HL-60 (cell line): ENCODE measurements around the gene LDHAL6A.

Experiments used
- DNase-seq, 2 experiments: peaks; one replicate each; pipeline ENCODE4 v3.0.0-alpha.2; 2010 to 2020; ENCODE audit warnings: low read depth in 1 of 2, low spot score in 1 of 2
- H3K27ac ChIP-seq: fragments of 250-450 bp; sonication (Bioruptor Pico); replicated peaks from 2 replicates; pipeline ENCODE4 v1.5.1; 2020; ENCODE audit warnings: mild to moderate bottlenecking, moderate library complexity
- H3K27me3 ChIP-seq: fragments of 250-450 bp; sonication (Bioruptor Pico); 2 replicates; pipeline ENCODE4 v1.5.1; 2021; ENCODE audit warnings: mild to moderate bottlenecking, moderate library complexity; ENCODE audit not compliant: insufficient read depth, poor library complexity, severe bottlenecking
- H3K4me3 ChIP-seq: replicated peaks from 2 replicates; pipeline ENCODE4 v1.5.1; 2011; ENCODE audit warnings: mild to moderate bottlenecking, control low read depth, low read length; ENCODE audit not compliant: insufficient read depth
- CTCF ChIP-seq: IDR thresholded peaks from one replicate; pipeline ENCODE4 v1.5.1; 2011; ENCODE audit warnings: low read length, control low read depth, inconsistent platforms; ENCODE audit not compliant: insufficient read depth
- GABPA ChIP-seq: IDR thresholded peaks from 2 replicates; pipeline ENCODE4 v1.6.1; 2012; ENCODE audit warnings: low read depth
- POLR2AphosphoS5 ChIP-seq: IDR thresholded peaks from 2 replicates; pipeline ENCODE4 v1.6.1; 2012; ENCODE audit warnings: low read depth
- SPI1 ChIP-seq: IDR thresholded peaks from 2 replicates; pipeline ENCODE4 v1.6.1; 2012; ENCODE audit warnings: low read depth, mild to moderate bottlenecking, borderline replicate concordance
- TF ChIP-seq, protein P1 (sequence below): IDR thresholded peaks from 2 replicates; pipeline ENCODE4 v1.6.1; 2012; ENCODE audit warnings: low read depth; ENCODE audit not compliant: insufficient replicate concordance

Gene LDHAL6A

DNA sequence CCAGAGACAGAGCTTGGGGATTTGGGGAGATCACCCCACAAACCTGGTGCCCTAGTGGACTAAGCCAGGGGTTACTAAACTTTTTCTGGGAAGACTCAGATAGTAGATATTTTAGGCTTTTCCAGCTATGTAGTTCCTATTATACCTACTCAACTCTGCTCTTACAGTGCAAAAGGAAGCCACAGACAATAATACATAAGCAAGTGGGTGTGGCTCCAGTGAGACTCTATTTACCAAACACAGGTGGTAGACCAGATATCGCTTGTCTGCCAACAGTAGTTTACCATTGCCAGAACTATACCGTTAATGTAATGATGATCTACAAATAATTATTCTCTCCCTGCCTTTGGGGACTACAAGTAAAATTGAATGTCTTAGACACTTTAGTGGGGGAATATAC lies 36.6 kb upstream of the LDHAL6A start:
- Histone ChIP-seq H3K27me3 (no peaks in the 10 kb centered on the region), H3K4me3 (no peak overlapping the region), H3K27ac (no peak overlapping the region)
- DNase-seq, result no peak
- TF ChIP-seq POLR2AphosphoS5 (no peak), GABPA (no peak), SPI1 (no peak), CTCF (no peak)
- TF ChIP-seq, protein P1, sequence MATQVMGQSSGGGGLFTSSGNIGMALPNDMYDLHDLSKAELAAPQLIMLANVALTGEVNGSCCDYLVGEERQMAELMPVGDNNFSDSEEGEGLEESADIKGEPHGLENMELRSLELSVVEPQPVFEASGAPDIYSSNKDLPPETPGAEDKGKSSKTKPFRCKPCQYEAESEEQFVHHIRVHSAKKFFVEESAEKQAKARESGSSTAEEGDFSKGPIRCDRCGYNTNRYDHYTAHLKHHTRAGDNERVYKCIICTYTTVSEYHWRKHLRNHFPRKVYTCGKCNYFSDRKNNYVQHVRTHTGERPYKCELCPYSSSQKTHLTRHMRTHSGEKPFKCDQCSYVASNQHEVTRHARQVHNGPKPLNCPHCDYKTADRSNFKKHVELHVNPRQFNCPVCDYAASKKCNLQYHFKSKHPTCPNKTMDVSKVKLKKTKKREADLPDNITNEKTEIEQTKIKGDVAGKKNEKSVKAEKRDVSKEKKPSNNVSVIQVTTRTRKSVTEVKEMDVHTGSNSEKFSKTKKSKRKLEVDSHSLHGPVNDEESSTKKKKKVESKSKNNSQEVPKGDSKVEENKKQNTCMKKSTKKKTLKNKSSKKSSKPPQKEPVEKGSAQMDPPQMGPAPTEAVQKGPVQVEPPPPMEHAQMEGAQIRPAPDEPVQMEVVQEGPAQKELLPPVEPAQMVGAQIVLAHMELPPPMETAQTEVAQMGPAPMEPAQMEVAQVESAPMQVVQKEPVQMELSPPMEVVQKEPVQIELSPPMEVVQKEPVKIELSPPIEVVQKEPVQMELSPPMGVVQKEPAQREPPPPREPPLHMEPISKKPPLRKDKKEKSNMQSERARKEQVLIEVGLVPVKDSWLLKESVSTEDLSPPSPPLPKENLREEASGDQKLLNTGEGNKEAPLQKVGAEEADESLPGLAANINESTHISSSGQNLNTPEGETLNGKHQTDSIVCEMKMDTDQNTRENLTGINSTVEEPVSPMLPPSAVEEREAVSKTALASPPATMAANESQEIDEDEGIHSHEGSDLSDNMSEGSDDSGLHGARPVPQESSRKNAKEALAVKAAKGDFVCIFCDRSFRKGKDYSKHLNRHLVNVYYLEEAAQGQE, result no peak

- Histone ChIP-seq H3K4me3 (no peak overlapping the region), H3K27me3 (no peaks in the 10 kb centered on the region), H3K27ac (no peak overlapping the region)
- DNase-seq, result no peak
- TF ChIP-seq CTCF, result no peak
- no peak for TF ChIP-seq GABPA
- no peak for TF ChIP-seq SPI1
- no peak for TF ChIP-seq POLR2AphosphoS5
- TF ChIP-seq, protein P1, result no peak
Observed at GRCh38 chr11:18420067-18420466, 35.6 kb upstream of the LDHAL6A start.

DNA sequence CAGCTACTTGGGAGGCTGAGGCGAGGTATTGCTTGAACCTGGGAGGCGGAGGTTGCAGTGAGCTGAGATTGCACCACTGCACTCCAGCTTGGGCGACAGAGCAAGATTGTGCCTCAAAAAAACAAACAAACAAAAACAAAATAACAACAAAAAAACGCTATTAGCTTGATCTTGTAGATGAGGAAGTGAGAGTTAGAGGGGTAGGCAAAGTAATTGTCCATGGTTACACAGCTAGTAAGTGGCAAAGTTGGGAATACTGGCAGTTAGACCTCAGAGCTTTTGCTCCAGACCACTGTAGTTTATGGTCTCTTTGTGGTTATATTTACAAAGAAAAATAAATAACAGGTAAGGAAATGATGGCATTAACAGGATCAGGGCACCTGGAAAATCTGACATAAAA lies 28.4 kb upstream of the LDHAL6A start:
- H3K4me3 ChIP-seq, result no peak overlapping the region
- H3K27me3 ChIP-seq, result no peaks in the 10 kb centered on the region
- DNase-seq, result no peak
- no peak overlapping the region for H3K27ac ChIP-seq
- no peak for TF ChIP-seq CTCF
- no peak for TF ChIP-seq GABPA
- TF ChIP-seq SPI1, result no peak
- no peak for TF ChIP-seq POLR2AphosphoS5
- TF ChIP-seq, protein P1, result no peak
